Cerebellar cortex (tissue), 1 donor: ENCODE measurements around the gene APBA2.
"Not testable (repeated sequence)": the region's sequence is repeated elsewhere in the genome, so short reads cannot be mapped to it uniquely, and the experiment has no call there.

Experiments
- DNase-seq: peaks from one replicate; pipeline ENCODE4 v3.0.0-alpha.2; 2015; ENCODE audit warnings: low spot score

Gene APBA2

DNA sequence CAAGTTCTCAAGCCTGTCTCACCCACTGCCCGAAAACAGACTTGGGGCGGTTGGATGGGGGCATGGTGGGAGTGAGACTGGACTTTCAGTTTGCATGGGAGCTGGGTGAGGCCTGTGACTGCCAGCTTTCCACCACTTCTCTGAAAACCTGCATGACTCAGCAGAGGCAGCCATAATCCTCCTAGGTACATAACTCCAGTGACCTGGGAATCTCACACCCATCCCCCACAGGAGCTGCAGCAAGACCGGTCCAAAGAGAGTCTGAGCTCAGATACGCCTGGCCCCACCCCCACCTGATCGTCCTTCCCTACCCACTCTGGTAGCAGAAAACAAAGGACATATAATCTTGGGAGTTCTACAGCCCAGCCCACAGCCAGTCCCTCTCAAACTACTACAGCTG, 276.6 kb downstream of the APBA2 start:
- DNase-seq: no peak

DNA sequence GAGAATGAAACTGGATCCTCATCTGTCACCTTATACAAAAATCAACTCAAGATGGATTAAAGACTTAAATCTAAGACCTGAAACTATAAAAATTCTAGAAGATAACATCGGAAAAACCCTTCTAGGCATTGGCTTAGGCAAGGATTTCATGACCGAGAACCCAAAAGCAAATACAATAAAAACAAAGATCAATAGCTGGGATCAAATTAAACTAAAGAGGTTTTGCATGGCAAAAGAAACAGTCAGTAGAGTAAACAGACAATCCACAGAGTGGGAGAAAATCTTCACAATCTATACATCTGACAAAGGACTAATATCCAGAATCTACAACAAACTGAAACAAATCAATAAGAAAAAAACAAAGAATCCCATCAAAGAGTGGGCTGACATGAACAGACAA, 281.3 kb downstream of the APBA2 start:
- not testable (repeated sequence) for DNase-seq
